ENCODE data around the gene ZNF217.
"Not testable (repeated sequence)": the region's sequence is repeated elsewhere in the genome, so short reads cannot be mapped to it uniquely, and the experiment has no call there.

DNA sequence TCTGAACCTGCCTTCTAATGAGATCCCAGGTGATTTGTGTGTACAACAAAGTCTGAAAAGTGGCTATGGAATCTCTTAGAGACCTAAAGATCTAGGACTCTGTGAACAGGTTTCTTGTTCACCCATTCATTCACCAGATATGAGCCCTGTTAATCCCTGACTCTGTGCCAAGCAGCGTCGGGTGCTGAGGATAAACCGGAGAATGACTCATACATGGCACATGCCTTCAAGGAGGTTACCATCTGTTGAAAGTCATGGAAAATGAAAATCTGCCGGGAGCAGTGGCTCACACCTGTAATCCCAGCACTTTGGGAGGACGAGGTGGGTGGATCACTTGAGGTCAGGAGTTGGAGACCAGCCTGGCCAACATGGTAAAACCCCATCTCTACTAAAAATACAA lies 72.2 kb downstream of the ZNF217 start:
- TF ChIP-seq, protein P1, sequence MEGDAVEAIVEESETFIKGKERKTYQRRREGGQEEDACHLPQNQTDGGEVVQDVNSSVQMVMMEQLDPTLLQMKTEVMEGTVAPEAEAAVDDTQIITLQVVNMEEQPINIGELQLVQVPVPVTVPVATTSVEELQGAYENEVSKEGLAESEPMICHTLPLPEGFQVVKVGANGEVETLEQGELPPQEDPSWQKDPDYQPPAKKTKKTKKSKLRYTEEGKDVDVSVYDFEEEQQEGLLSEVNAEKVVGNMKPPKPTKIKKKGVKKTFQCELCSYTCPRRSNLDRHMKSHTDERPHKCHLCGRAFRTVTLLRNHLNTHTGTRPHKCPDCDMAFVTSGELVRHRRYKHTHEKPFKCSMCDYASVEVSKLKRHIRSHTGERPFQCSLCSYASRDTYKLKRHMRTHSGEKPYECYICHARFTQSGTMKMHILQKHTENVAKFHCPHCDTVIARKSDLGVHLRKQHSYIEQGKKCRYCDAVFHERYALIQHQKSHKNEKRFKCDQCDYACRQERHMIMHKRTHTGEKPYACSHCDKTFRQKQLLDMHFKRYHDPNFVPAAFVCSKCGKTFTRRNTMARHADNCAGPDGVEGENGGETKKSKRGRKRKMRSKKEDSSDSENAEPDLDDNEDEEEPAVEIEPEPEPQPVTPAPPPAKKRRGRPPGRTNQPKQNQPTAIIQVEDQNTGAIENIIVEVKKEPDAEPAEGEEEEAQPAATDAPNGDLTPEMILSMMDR (IDR thresholded peaks at IDR 0.05; ENCODE audit: poor library complexity): not testable (repeated sequence)
- TF ChIP-seq EZH2 (IDR thresholded peaks at IDR 0.05; ENCODE audit: borderline replicate concordance); EZH2phosphoT487 (IDR thresholded peaks at IDR 0.05; ENCODE audit: low read depth, severe bottlenecking, unreplicated experiment): not testable (repeated sequence)

All from hepatocyte (in vitro differentiated cells).